GM15510 (cell line): ENCODE results near the gene ZNF783.

ENCODE experiments used
- POLR2A ChIP-seq: IDR thresholded peaks from 3 replicates; pipeline ENCODE4 v1.6.1; 2011; ENCODE audit warnings: borderline replicate concordance; ENCODE audit not compliant: insufficient read length; ENCODE audit errors: extremely low read depth

ZNF783 gene

GRCh38 chr7:149302865-149303264 lies 40.9 kb downstream of the ZNF783 start:
- TF ChIP-seq POLR2A: no peak

DNA sequence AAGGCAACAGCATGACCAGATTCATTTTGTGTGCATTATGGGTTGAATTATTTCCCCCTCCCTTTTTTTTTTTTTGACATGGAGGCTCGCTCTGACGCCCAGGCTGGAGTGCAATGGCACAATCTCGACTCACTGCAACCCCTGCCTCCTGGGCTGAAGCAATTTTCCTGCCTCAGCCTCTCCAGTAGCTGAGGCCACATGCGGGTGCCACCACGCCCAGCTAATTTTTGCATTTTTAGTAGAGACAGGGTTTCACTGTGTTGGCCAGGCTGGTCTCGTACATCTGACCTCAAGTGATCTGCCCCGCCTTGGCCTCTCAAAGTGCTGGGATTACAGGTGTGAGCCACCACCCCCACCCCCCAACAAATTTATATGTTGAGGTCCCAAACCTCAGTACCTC lies 42.0 kb downstream of the ZNF783 start:
- TF ChIP-seq POLR2A: no peak

GRCh38 chr7:149306854-149307253 lies 44.9 kb downstream of the ZNF783 start:
- no peak for TF ChIP-seq POLR2A

- no peak for TF ChIP-seq POLR2A
Observed at GRCh38 chr7:149307775-149308501, 45.9 kb downstream of the ZNF783 start.

GRCh38 chr7:149310113-149310836 lies 48.3 kb downstream of the ZNF783 start:
- no peak for TF ChIP-seq POLR2A

- no peak for TF ChIP-seq POLR2A
Observed at GRCh38 chr7:149310990-149311573, 49.1 kb downstream of the ZNF783 start.

DNA sequence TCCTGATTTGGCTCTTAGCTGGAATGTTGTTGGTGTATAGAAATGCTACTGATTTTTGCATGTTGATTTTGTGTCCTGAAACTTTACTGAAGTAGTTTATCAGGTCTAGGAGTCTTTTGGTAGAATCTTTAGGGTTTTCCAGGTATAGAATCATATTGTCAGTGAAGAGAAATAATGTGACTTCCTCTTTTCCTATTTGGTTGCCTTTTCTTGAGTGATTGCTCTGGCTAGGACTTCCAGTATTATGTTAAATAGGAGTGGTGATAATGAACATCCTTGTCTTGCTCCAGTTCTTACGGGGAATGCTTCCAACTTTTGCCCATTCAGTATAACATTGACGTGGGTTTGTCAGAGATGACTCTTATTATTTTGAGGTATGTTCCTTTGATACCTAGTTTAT lies 52.0 kb downstream of the ZNF783 start:
- no peak for TF ChIP-seq POLR2A

- no peak for TF ChIP-seq POLR2A
Observed at GRCh38 chr7:149316606-149317005, 54.6 kb downstream of the ZNF783 start.

GRCh38 chr7:149317496-149317895 lies 55.5 kb downstream of the ZNF783 start:
- TF ChIP-seq POLR2A: no peak

GRCh38 chr7:149317986-149318672 lies 56.1 kb downstream of the ZNF783 start:
- TF ChIP-seq POLR2A: no peak

DNA sequence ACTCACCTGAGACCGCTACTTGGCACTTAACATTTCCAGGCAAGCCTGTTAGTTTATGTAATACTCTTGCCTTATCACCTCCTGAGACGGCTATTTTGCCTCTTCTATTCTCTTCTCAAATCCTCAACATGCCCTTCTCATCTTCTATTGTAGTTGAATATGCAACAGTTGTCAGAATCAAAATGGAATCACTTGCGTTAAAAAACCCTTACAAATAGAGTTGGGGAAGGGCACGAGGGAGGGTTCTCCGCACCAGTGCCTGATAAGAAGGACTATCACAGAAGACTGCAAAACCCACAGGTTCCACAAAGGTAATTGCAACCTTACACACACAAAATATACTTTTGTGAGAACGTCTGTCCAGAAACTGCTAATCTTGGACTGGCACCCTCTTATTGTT lies 57.4 kb downstream of the ZNF783 start:
- no peak for TF ChIP-seq POLR2A

- no peak for TF ChIP-seq POLR2A
Observed at GRCh38 chr7:149320313-149321124, 58.5 kb downstream of the ZNF783 start.

- TF ChIP-seq POLR2A: no peak
Observed at GRCh38 chr7:149321978-149322541, 60.1 kb downstream of the ZNF783 start.

DNA sequence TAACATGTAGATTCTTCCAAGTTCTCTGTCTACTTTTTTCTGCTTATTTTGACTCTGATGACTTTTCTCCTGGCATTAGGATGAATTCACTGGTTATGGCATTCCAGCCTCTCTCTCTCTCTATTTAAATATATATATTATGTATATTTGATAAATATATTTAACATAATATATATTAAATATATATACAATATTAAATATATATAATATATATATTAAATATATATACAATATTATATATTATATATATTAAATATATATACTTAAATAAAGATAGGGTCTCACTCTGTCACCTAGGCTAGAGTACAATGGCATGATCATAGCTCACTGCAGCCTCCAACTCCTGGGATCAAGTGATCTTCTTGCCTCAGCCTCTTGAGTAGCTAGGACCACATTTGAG lies 60.7 kb downstream of the ZNF783 start:
- no peak for TF ChIP-seq POLR2A
